HFFc6 (cell line): ENCODE results near the gene ACP1. TPM values are rescaled to one million over a fixed set of nuclear protein-coding genes. Genes with fewer than 3 reads are reported as not detected.

ENCODE experiments used
- DNase-seq: peaks from one replicate; pipeline ENCODE4 v3.0.0-alpha.2; 2018
- H3K27ac Mint-ChIP-seq: 2 replicates; pipeline ENCODE4 v1.8.0; 2020; ENCODE audit warnings: mild to moderate bottlenecking, mixed read lengths
- H3K27me3 Mint-ChIP-seq: 2 replicates; pipeline ENCODE4 v1.8.0; 2021; ENCODE audit warnings: mild to moderate bottlenecking, moderate library complexity, mixed read lengths; ENCODE audit not compliant: insufficient read depth
- H3K36me3 Mint-ChIP-seq: 2 replicates; pipeline ENCODE4 v1.8.0; 2021; ENCODE audit warnings: low read depth, mixed read lengths
- H3K4me1 Mint-ChIP-seq: 2 replicates; pipeline ENCODE4 v1.8.0; 2020; ENCODE audit warnings: low read depth, mixed read lengths
- H3K4me3 Mint-ChIP-seq: 2 replicates; pipeline ENCODE4 v1.8.0; 2020; ENCODE audit warnings: mild to moderate bottlenecking, moderate library complexity, mixed read lengths
- H3K9me3 Mint-ChIP-seq: 2 replicates; pipeline ENCODE4 v1.8.0; 2020; ENCODE audit warnings: mild to moderate bottlenecking, mixed read lengths
- CTCF ChIP-seq: fragments of 200-600 bp; sonication (generic); IDR thresholded peaks from 2 replicates; pipeline ENCODE4 v1.5.0; 2021; ENCODE audit warnings: antibody characterized with exemption, mild to moderate bottlenecking
- total RNA-seq, 6 experiments: library from RNA; stranded (reverse); fragmentation: NEBNext Ultra II Directional; extraction: Animal tissue kit (Norgen Biotek cat#: 25700); gene quantifications; 2 replicates in 1 of 6; 3 replicates in 5 of 6; pipeline ENCODE4 v1.2.3, GENCODE V29; 2021

Gene ACP1
- total RNA-seq, 6 experiments from 2014 or later = 83.4 to 95.3 (median 89.2) TPM

- DNase-seq = no peak
- Mint-ChIP-seq H3K27me3 (no peaks in the 10 kb centered on the region; the same call in 1 of the 2 replicates), H3K36me3 (no peaks in the 10 kb centered on the region; the same call in 1 of the 2 replicates), H3K27ac (no peak overlapping the region), H3K4me1 (no peaks in the 10 kb centered on the region), H3K9me3 (no peaks in the 10 kb centered on the region), H3K4me3 (no peak overlapping the region)
- no peak for TF ChIP-seq CTCF
Observed at GRCh38 chr2:228518-229278, 36.0 kb upstream of the ACP1 start.

DNA sequence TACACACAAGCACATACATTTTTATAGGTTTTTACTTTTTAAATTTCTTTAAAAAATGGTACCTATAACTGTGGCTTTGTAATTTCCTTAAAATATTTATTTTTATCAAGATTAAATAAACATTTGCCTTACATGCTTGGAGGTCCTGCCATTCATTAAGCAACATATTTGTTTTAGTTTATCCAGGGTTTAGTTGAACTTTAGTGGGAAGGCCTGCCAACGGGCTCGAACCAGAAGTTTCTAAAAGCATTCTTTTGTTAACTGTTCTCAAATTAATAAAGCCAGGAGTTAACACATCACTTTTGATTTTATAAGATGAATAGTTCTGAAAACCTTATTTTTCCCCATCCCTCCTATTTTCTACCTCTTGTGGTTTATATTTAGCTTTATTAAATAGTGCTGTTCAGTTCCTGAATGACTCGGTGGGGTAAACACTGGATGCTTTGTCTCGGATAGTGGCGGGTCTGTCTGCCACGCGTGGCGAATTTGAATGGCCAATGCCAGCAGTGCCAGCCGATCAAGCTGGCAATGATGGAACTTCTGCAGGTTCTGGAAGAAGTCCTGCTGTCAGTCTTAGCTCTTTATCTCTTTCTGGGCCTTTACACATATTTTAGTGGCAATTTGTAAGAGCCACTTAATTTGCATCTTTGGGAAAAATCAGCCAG lies 33.1 kb upstream of the ACP1 start:
- Mint-ChIP-seq H3K4me1 (no peaks in the 10 kb centered on the region), H3K4me3 (no peak overlapping the region), H3K9me3 (no peaks in the 10 kb centered on the region), H3K27me3 (no peaks in the 10 kb centered on the region; the same call in 1 of the 2 replicates), H3K27ac (no peak overlapping the region), H3K36me3 (no peaks in the 10 kb centered on the region; the same call in 1 of the 2 replicates)
- no peak for TF ChIP-seq CTCF
- no peak for DNase-seq

DNA sequence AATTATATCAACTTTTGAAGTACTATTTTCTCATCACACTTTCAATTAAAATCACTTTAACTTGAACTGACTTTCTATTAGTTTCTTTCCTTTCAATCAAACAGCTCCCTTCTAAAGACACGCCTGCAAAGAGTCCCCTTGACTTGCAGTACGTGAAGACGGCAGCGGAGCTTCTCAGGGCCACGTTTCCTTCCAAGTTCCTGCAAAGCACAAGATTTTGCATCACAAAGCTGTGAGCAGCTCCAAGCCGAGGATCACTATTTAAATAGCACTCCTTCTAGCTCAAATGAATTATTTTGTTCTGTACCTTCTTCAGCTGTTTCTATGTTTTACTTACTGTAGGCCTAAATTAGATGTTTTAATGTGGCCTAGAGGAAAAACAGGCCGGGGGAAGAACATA lies 31.7 kb upstream of the ACP1 start:
- Mint-ChIP-seq H3K27ac (no peak overlapping the region), H3K27me3 (no peaks in the 10 kb centered on the region; the same call in none of the 2 replicates), H3K9me3 (no peaks in the 10 kb centered on the region), H3K36me3 (no peaks in the 10 kb centered on the region), H3K4me3 (no peak overlapping the region), H3K4me1 (no peaks in the 10 kb centered on the region)
- no peak for DNase-seq
- no peak for TF ChIP-seq CTCF

GRCh38 chr2:234421-234820 lies 30.3 kb upstream of the ACP1 start:
- no peaks in the 10 kb centered on the region; the same call in none of the 2 replicates for H3K27me3 Mint-ChIP-seq
- H3K27ac Mint-ChIP-seq = no peak overlapping the region
- H3K4me1 Mint-ChIP-seq = no peaks in the 10 kb centered on the region
- TF ChIP-seq CTCF = no peak
- no peaks in the 10 kb centered on the region for H3K36me3 Mint-ChIP-seq
- H3K9me3 Mint-ChIP-seq = no peaks in the 10 kb centered on the region
- DNase-seq = no peak
- H3K4me3 Mint-ChIP-seq = no peak overlapping the region

DNA sequence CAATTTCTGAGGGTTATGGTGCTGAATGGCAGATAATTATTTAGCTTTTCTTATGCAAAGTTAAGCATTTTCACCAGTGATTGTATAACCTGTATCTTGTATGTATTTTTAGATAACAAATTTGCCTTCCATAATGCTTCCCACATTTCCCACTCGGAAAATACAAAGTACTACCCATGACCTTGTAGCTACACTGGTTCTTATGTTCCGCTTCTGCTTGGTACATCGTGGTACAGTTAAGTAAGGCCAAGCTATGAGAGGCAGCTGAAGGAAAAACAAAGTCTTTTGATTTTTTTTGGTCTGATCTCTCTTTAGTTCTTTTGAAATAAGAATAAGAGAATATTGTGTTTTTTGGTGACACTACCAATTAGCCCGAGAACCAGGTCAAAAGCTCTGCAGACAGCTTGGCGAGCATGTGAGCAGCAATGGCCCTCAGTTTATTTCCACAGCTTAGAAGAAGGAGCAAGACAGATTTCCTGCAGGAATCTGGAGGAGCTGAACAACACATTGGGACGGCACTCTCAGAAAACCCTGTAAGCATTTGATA lies 27.7 kb upstream of the ACP1 start:
- Mint-ChIP-seq H3K4me1 (no peaks in the 10 kb centered on the region), H3K36me3 (peaks cover 5% of the 10 kb centered on the region), H3K9me3 (no peaks in the 10 kb centered on the region), H3K4me3 (no peak overlapping the region), H3K27ac (no peak overlapping the region), H3K27me3 (no peaks in the 10 kb centered on the region; the same call in 1 of the 2 replicates)
- no peak for TF ChIP-seq CTCF
- no peak for DNase-seq
